Ectodermal cell (in vitro differentiated cells): Measurements from ENCODE around the gene S100A1.

Source experiments
- H3K27ac ChIP-seq: 2 replicates; pipeline ENCODE4 v1.7.0; 2013; ENCODE audit warnings: mild to moderate bottlenecking, low read depth, low read length; ENCODE audit not compliant: insufficient read depth, poor library complexity, severe bottlenecking
- H3K27me3 ChIP-seq: 2 replicates; pipeline ENCODE4 v1.7.0; 2013; ENCODE audit warnings: mild to moderate bottlenecking, low read length; ENCODE audit not compliant: insufficient read depth, control insufficient read depth, poor library complexity, severe bottlenecking
- H3K36me3 ChIP-seq: one replicate; pipeline ENCODE4 v1.7.0; 2013; ENCODE audit warnings: low read length; ENCODE audit not compliant: control insufficient read depth, insufficient read depth
- H3K4me1 ChIP-seq: one replicate; pipeline ENCODE4 v1.7.0; 2013; ENCODE audit warnings: low read length; ENCODE audit not compliant: control insufficient read depth, insufficient read depth
- H3K4me3 ChIP-seq: 2 replicates; pipeline ENCODE4 v1.7.0; 2013; ENCODE audit warnings: low read depth, low read length, control low read depth; ENCODE audit not compliant: insufficient read depth
- H3K9me3 ChIP-seq: 2 replicates; pipeline ENCODE4 v1.7.0; 2013; ENCODE audit warnings: mild to moderate bottlenecking, low read length, moderate library complexity; ENCODE audit not compliant: control insufficient read depth
- WGBS, 2 experiments: methylation state at CpG; one replicate each; pipeline ENCODE4 v1.1.7; 2013; ENCODE audit warnings: missing lambda C conversion rate in 2 of 2; 5-methylcytosine and 5-hydroxymethylcytosine counted together

The S100A1 gene

GRCh38 chr1:153588482-153588881 is 39.8 kb upstream of the S100A1 start:
- Histone ChIP-seq H3K4me1 (peaks cover 7% of the 10 kb centered on the region), H3K27ac (no peak overlapping the region), H3K4me3 (no peak overlapping the region), H3K36me3 (no peaks in the 10 kb centered on the region), H3K27me3 (no peaks in the 10 kb centered on the region), H3K9me3 (no peaks in the 10 kb centered on the region)
- whole genome bisulfite sequencing, 2 experiments, result 96 to 100% methylated on average over 2 of the region's 2 CpGs

- Histone ChIP-seq H3K4me1 (no peaks in the 10 kb centered on the region), H3K9me3 (no peaks in the 10 kb centered on the region), H3K36me3 (no peaks in the 10 kb centered on the region), H3K4me3 (no peak overlapping the region), H3K27me3 (no peaks in the 10 kb centered on the region), H3K27ac (no peak overlapping the region)
- 72 to 81% methylated on average over 3 to 4 of the region's 4 CpGs for WGBS, 2 experiments
Measured at GRCh38 chr1:153592748-153593147, 35.5 kb upstream of the S100A1 start.

DNA sequence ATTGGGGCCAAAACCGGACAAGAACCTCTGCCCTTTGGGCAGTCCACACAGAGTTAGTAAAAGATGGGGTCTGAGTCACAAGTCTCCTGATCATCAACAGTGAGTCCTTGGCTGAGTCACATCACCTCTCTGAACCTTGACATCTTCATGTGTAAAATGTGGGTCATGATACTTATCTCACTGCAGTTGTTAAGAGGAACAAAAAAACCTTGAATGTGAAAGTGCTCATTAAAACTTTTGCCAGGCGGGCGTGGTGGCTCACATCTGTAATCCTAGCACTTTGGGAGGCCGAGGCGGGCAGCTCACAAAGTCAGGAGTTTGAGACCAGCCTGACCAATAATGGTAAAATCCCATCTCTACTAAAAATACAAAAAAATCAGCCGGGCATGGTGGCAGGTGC is 31.0 kb upstream of the S100A1 start:
- H3K4me1 ChIP-seq, result no peaks in the 10 kb centered on the region
- no peaks in the 10 kb centered on the region for H3K36me3 ChIP-seq
- H3K4me3 ChIP-seq, result no peak overlapping the region
- 92 to 95% methylated on average over 6 of the region's 6 CpGs for WGBS, 2 experiments
- no peaks in the 10 kb centered on the region for H3K9me3 ChIP-seq
- no peak overlapping the region for H3K27ac ChIP-seq
- no peaks in the 10 kb centered on the region for H3K27me3 ChIP-seq

- no peaks in the 10 kb centered on the region for H3K36me3 ChIP-seq
- H3K27me3 ChIP-seq, result no peaks in the 10 kb centered on the region
- no peaks in the 10 kb centered on the region for H3K4me1 ChIP-seq
- H3K9me3 ChIP-seq, result no peaks in the 10 kb centered on the region
- no peak overlapping the region for H3K4me3 ChIP-seq
- WGBS, 2 experiments, result 66 to 67% methylated on average over 7 of the region's 7 CpGs
- no peak overlapping the region for H3K27ac ChIP-seq
Measured at GRCh38 chr1:153598309-153599172, 29.7 kb upstream of the S100A1 start.

DNA sequence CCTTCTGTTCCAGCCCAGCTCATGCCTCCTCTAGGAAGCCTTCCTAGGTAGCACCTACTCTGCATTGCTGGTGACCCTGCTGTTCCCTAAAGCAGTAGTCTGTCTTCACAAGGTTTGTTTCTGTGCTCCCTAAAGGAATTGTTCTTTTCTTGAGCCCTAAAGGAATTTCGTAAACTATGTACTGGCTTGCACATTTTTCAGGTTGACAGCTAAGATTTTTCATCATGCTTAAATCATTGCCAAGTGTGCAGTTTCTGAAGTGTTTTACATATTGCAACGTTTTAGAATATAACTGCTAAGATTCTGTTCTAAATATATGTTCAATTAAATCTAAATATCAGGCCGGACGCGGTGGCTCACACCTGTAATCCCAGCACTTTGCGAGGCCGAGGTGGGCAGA is 28.4 kb upstream of the S100A1 start:
- no peaks in the 10 kb centered on the region for H3K27me3 ChIP-seq
- H3K36me3 ChIP-seq, result no peaks in the 10 kb centered on the region
- no peak overlapping the region for H3K4me3 ChIP-seq
- no peak overlapping the region for H3K27ac ChIP-seq
- H3K9me3 ChIP-seq, result no peaks in the 10 kb centered on the region
- no peaks in the 10 kb centered on the region for H3K4me1 ChIP-seq
- WGBS, 2 experiments, result 94 to 96% methylated on average over 6 to 7 of the region's 7 CpGs

DNA sequence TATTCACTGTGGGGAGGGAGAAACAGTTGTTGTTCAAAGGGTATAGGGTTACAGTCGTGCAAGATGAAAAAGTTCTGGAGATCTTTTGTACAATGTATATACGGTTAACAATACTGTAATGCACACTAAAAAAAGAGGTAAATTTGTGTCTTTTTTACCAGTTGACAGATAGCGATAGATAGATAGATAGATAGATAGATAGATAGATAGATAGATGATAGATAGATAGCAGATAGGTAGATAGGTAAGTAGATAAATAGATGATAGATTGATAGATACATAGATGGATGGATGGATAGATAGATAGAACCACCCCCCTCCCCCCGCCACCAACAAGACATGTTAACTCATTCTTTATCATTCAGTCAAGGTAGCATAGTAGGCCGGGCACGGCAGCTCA is 25.5 kb upstream of the S100A1 start:
- Histone ChIP-seq H3K27ac (no peak overlapping the region), H3K4me3 (no peak overlapping the region), H3K27me3 (no peaks in the 10 kb centered on the region), H3K4me1 (no peaks in the 10 kb centered on the region), H3K36me3 (no peaks in the 10 kb centered on the region), H3K9me3 (no peaks in the 10 kb centered on the region)
- WGBS, 2 experiments, result 86 to 90% methylated on average over 5 to 6 of the region's 6 CpGs

- no peak overlapping the region for H3K27ac ChIP-seq
- H3K4me1 ChIP-seq, result peaks cover 13% of the 10 kb centered on the region
- no peaks in the 10 kb centered on the region for H3K36me3 ChIP-seq
- H3K27me3 ChIP-seq, result no peaks in the 10 kb centered on the region
- H3K9me3 ChIP-seq, result no peaks in the 10 kb centered on the region
- WGBS, 2 experiments, result 91 to 98% methylated on average over 10 to 11 of the region's 11 CpGs
- no peak overlapping the region for H3K4me3 ChIP-seq
Measured at GRCh38 chr1:153606194-153606593, 22.0 kb upstream of the S100A1 start.

DNA sequence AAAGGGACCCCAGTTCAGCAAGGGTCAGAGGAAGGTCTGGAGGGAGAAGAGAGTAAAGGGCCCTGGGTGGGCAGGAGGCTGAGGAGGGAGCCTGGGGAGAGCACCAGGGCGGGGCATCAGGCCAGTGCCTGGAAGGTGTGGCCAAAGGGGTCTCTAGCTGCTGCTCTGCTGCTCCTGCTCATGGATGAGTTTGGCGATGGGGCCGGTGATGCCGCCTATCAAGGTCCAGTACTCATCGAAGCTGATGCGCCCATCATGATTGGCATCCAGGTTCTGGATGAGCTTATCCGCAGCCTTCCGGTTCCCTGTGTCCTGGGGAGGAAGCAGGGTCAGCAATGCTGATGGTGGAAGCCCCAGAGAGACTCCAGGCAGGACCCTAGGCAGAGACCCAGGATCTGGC is 20.9 kb upstream of the S100A1 start:
- Histone ChIP-seq H3K4me3 (no peak overlapping the region), H3K27ac (no peak overlapping the region), H3K36me3 (no peaks in the 10 kb centered on the region), H3K9me3 (no peaks in the 10 kb centered on the region), H3K27me3 (no peaks in the 10 kb centered on the region), H3K4me1 (peaks cover 24% of the 10 kb centered on the region)
- 94 to 95% methylated on average over 8 of the region's 8 CpGs for WGBS, 2 experiments

DNA sequence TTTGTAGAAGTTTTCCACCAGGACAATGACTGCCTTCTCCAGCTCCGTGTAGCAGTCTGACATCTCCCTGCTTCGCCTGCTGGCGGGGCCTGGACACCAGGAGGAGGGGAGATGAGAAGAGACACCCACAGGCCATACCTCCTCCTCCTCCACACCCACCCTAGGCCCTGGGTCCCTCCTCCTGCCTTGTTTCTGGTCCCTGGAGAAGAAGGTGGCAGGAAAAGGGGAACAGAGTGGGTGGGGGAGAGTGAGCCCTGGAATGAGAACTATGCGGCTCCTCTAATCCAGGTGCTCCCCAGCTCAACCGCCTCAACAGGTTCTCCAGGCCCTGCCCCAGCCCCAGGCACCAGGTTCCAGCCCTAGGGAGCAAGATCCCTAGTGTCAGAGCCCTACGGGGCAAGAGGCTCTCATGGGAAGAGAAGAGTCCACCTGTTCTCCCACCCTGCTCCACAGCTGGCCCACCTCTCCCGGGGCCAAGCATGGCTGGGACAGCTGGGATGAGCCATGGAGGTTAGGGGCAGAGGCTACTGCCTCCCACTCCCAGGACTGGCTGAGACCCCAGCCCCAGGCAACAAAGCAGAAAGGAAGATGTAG is 20.0 kb upstream of the S100A1 start:
- 91% methylated on average over 7 of the region's 7 CpGs for WGBS, 2 experiments
- Histone ChIP-seq H3K4me1 (peaks cover 29% of the 10 kb centered on the region), H3K36me3 (no peaks in the 10 kb centered on the region), H3K27ac (no peak overlapping the region), H3K4me3 (no peak overlapping the region), H3K9me3 (no peaks in the 10 kb centered on the region), H3K27me3 (no peaks in the 10 kb centered on the region)

GRCh38 chr1:153608742-153609584 is 19.3 kb upstream of the S100A1 start:
- Histone ChIP-seq H3K27me3 (no peaks in the 10 kb centered on the region), H3K9me3 (no peaks in the 10 kb centered on the region), H3K27ac (peak overlapping the region; percentile 40), H3K4me1 (peaks cover 29% of the 10 kb centered on the region), H3K4me3 (no peak overlapping the region), H3K36me3 (no peaks in the 10 kb centered on the region)
- WGBS, 2 experiments, result 41 to 44% methylated on average over 19 of the region's 19 CpGs
